Stimulated activated naive B cell treated with anti-CD40 and anti-IgM and Interleukin-4, amounts not matched to agents 10 μg/mL and 1 μg/mL and 100 μg/mL, for 72 hours (primary cell): Measurements from ENCODE around the gene SLC1A7.
A peak's percentile ranks its signal among the peaks of the same experiment; 100 is the strongest.

Experiments used
- ATAC-seq, 2 donors: fragments of 150-1000 bp; cut with Tn5 transposase; replicated peaks; 2 replicates each; pipeline ENCODE4 v1.10.0; 2021; ENCODE audit warnings: moderate library complexity in 1 of 2
- DNase-seq: peaks from one replicate; pipeline ENCODE4 v3.0.0; 2021
- H3K27ac Mint-ChIP-seq: one replicate; pipeline ENCODE4 v1.8.0; 2022; ENCODE audit warnings: mild to moderate bottlenecking, mixed read lengths
- H3K27me3 Mint-ChIP-seq, 2 donors: one replicate each; pipeline ENCODE4 v1.8.0; 2022; ENCODE audit warnings: mixed read lengths in 2 of 2
- H3K36me3 Mint-ChIP-seq, 2 donors: one replicate each; pipeline ENCODE4 v1.8.0; 2022; ENCODE audit warnings: mixed read lengths in 2 of 2, mild to moderate bottlenecking in 1 of 2
- H3K4me1 Mint-ChIP-seq, 2 donors: one replicate each; pipeline ENCODE4 v1.8.0; 2022; ENCODE audit warnings: mixed read lengths in 2 of 2, mild to moderate bottlenecking in 1 of 2
- H3K4me3 Mint-ChIP-seq, 2 donors: one replicate each; pipeline ENCODE4 v1.8.0; 2022; ENCODE audit warnings: mild to moderate bottlenecking in 2 of 2, mixed read lengths in 2 of 2, moderate library complexity in 1 of 2
- H3K9me3 Mint-ChIP-seq, 2 donors: one replicate each; pipeline ENCODE4 v1.8.0; 2022; ENCODE audit warnings: mixed read lengths in 2 of 2, mild to moderate bottlenecking in 1 of 2

Gene SLC1A7

DNA sequence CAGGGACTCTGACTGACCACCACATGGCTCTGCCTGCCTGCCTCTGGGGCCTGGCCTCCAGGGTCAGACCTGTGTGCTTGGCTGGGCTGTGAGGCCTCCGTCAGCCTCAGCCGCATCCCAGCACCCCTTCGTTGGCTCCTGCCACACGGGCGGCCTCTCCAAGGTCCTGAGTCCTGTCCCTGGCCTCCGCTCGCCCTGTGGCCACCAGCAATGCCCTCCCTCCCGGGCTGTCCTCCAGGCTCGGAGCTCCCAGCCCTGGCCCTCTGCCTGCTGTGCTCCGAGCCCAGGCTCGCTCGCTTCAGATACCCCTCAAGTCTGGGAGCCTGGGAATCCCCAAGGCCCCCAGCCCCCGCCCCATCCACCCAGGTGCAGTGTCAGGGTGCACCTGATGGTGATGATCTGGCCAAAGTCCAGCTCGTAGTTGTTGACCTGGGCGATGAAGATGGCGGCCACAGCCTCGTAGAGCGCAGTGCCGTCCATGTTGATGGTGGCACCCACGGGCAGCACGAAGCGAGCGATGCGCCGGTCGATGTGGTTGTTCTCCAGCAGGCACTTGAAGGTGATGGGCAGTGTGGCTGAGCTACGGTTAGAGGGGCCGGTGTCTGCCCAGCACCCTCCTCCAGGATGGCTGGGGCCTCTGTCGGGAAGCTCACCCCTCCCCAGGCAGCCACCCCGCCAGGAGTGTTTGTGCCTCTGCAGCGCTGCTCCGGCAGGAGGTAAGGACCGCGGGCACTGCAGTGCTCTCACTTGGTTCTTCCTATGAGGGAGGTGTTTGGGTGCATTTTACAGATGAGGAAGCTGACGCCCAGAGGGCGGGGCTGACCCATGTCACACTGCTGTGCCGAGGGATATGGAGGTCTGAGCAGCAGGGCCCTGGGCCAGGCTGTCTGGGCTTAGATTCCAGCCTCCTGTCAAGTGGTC is 52.0 kb downstream of the SLC1A7 start:
- Mint-ChIP-seq H3K9me3 (no peaks in the 10 kb centered on the region), H3K27me3 (no peaks in the 10 kb centered on the region), H3K27ac (no peak overlapping the region), H3K36me3 (no peaks in the 10 kb centered on the region), H3K4me1 (no peaks in the 10 kb centered on the region), H3K4me3 (no peak overlapping the region)
- DNase-seq: no peak
- ATAC-seq: no peak

DNA sequence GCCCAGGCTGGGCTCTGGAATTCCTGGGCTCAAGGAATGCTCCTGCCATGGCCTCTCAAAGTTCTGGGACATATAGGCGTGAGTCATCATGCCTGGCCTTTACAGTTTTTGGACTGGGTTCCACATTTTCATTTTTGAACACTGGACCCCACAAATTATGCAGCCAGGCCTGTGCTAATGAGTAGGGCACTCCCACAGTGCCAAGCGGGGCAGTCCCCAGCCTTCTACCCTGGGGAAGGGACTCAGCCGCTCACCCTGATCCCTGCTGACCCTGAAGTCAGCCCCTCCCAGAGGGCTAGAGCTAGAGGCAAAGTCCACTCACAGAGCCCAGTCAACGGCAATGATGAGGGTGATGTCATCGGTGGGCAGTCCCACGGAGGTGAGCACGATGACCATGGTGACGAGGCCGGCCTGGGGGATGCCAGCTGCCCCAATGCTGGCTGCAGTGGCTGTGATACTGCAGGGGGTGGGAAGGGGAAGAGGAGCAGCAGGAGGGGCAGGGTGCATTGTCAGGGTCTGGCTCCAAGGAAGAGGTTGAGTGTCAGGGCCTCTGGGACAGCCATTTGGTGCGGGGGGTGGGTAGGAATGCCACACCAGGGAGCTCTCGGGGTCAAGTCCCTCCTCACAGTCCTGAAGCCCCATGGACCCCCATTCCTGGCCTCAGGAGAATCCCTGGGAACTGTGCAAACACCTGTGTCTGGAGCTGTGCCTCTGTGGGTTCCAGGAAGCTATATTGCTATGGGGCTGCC is 52.8 kb downstream of the SLC1A7 start:
- Mint-ChIP-seq H3K36me3 (no peaks in the 10 kb centered on the region), H3K4me1 (no peaks in the 10 kb centered on the region), H3K9me3 (no peaks in the 10 kb centered on the region), H3K4me3 (no peak overlapping the region), H3K27ac (no peak overlapping the region), H3K27me3 (no peaks in the 10 kb centered on the region)
- no peak for DNase-seq
- ATAC-seq: no peak

DNA sequence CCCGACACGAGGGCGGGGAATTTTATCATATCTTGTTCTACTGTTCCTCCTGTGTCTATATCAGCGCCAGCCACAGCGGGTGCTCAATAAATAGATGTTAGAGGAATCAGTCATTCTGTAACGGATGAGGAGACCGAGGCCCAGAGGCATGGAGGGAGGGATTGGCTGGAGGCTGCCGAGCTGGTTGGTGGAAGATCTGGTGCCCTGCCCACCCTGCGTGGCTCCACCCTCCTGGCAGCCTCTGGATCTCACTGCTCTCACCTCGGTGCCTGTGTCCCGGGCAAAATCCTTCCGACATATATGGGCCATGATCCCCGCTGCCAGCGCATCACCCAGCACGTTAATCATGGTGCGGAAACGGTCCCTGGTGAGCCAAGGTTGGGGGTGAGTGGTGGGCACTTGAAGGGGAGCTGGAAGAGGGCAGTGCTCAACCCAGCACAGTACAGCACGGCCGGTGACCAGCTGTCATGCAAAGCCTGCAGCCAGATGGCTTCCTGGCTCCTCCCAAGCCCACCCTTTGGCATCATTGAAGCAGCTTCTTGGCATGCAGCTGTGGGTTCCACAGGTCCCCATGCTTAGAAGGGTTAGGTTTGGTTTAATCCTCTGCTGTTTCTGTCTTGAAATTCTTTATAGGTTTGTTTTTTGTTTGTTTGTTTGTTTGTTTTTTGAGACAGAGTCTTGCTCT is 53.7 kb downstream of the SLC1A7 start:
- H3K4me3 Mint-ChIP-seq: no peak overlapping the region
- DNase-seq (no peak), ATAC-seq (no peak)
- no peaks in the 10 kb centered on the region for H3K9me3 Mint-ChIP-seq
- H3K36me3 Mint-ChIP-seq: no peaks in the 10 kb centered on the region
- H3K27ac Mint-ChIP-seq: no peak overlapping the region
- no peaks in the 10 kb centered on the region for H3K27me3 Mint-ChIP-seq
- H3K4me1 Mint-ChIP-seq: no peaks in the 10 kb centered on the region

DNA sequence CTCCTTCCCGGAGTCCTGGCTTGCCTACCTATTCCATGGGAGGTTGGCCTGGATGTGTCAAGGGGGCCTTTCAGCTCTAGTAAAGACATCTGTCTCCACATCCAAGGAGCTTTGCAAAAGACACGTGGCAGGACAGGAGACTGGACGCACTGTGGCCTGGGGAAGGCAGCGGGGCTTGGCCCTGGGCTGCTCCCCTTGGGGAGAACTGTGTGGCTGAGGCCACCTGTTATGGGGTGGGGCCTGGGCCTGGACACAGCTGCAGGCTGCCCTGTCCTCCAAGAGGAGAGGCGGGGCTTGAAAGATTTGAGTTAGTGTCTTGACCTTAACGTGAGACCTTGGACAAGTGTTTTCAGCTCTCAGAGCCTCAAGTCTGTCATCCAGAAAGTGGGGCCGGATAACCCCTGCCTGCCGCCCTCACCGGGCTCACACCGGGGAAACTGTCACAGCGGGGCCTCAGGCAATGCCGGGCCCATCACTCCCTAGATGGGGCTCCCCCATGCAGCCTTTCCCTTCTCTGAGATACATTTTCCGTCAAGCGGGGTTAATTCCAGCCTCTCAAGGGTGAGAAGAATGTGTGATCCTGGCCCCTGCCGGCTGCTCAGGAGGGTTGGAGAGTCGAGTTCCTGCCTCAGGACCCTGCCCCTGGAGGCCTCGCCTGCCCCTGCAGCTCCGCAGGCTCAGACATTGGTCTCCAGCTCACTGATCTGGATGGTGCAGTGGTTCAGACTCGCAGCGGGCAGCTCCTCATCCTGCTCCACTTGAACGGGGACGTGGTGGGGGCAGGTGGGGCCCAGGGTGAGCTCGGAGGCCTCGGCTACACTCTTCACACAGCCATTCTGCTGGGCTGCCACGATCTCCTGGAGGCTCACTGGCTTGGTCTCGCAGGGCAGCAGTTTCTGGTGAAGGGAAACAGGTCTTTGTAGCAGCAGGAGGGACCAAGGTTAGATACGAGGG is 54.8 kb downstream of the SLC1A7 start:
- Mint-ChIP-seq H3K9me3 (no peaks in the 10 kb centered on the region), H3K4me3 (no peak overlapping the region), H3K36me3 (no peaks in the 10 kb centered on the region), H3K27me3 (no peaks in the 10 kb centered on the region), H3K27ac (no peak overlapping the region), H3K4me1 (no peaks in the 10 kb centered on the region)
- DNase-seq (no peak), ATAC-seq (no peak)

DNA sequence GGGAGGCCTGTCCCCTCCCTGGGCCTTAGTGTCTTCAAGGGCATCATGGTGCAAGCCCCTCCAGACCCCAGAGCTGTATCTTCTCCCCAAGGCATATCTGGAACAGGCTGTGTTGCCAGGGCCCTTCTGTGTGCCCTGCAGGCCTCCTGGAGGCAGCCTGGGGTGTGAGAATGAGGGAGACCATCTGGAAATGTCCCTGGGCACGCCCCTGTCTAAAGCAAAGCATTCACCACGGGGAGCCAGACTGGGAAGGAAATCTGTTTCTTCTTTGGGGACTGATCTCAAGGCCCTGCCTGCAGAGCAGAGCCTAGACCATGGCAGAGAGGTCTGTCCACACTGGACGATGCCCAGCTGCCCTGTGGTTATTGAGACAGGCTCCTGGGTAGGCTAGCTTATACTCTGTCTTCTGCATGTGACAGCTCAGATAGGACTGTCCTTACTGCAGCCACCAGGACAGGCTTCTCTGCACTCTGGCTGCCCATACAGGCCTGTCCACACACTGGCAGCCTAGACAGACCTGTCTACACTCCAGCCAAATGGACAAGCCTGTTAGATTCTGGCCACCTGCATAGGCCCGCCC is 55.9 kb downstream of the SLC1A7 start:
- ATAC-seq (no peak), DNase-seq (no peak)
- H3K4me1 Mint-ChIP-seq: no peaks in the 10 kb centered on the region
- no peaks in the 10 kb centered on the region for H3K36me3 Mint-ChIP-seq
- no peak overlapping the region for H3K4me3 Mint-ChIP-seq
- H3K27me3 Mint-ChIP-seq: no peaks in the 10 kb centered on the region
- H3K9me3 Mint-ChIP-seq: no peaks in the 10 kb centered on the region
- no peak overlapping the region for H3K27ac Mint-ChIP-seq

DNA sequence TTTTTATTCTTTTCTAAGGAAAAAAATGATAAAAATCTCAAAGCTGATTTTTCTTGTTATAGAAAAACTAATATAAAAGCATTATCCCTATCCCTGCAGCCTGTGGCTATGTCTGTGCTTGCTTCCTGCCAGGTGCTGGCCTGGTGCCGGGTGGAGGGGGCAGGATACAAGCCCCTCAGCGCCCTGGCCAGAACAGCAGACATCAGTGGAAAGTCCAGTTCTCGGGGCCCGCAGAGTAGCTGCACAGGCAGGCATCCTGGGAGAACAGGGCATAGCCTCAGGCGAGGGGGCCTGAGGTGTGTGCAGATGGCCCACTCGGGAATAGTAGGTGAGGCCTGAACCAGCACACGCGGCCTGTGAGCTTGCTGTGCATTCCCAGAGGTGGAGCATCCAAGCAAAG is 57.0 kb downstream of the SLC1A7 start:
- no peaks in the 10 kb centered on the region for H3K36me3 Mint-ChIP-seq
- H3K4me1 Mint-ChIP-seq: no peaks in the 10 kb centered on the region
- H3K27ac Mint-ChIP-seq: no peak overlapping the region
- no peak for ATAC-seq
- H3K4me3 Mint-ChIP-seq: no peak overlapping the region
- no peak for DNase-seq
- H3K9me3 Mint-ChIP-seq: no peaks in the 10 kb centered on the region
- H3K27me3 Mint-ChIP-seq: no peaks in the 10 kb centered on the region

DNA sequence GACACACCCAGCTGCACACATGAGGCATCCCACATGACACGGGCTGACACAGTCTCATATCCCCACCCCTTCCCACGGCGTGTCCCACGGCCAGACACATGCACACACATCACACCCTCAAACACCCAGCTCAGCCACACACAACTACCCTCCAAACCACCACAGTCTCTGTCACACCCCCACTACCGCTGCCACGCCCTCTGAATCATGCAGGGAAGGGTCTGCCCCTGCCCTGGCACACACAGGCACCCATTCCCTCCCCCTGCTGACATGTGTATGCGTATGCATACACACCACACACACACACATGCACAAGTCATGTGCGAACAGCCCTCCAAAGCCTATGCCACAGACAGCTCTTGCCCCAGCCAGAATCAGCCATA is 57.9 kb downstream of the SLC1A7 start:
- peak in 1 of 2 donors; percentile 21 for ATAC-seq
- H3K27me3 Mint-ChIP-seq: no peaks in the 10 kb centered on the region
- H3K9me3 Mint-ChIP-seq: no peaks in the 10 kb centered on the region
- H3K36me3 Mint-ChIP-seq: no peaks in the 10 kb centered on the region
- H3K4me1 Mint-ChIP-seq: no peaks in the 10 kb centered on the region
- no peak overlapping the region for H3K27ac Mint-ChIP-seq
- H3K4me3 Mint-ChIP-seq: no peak overlapping the region
- DNase-seq: no peak

DNA sequence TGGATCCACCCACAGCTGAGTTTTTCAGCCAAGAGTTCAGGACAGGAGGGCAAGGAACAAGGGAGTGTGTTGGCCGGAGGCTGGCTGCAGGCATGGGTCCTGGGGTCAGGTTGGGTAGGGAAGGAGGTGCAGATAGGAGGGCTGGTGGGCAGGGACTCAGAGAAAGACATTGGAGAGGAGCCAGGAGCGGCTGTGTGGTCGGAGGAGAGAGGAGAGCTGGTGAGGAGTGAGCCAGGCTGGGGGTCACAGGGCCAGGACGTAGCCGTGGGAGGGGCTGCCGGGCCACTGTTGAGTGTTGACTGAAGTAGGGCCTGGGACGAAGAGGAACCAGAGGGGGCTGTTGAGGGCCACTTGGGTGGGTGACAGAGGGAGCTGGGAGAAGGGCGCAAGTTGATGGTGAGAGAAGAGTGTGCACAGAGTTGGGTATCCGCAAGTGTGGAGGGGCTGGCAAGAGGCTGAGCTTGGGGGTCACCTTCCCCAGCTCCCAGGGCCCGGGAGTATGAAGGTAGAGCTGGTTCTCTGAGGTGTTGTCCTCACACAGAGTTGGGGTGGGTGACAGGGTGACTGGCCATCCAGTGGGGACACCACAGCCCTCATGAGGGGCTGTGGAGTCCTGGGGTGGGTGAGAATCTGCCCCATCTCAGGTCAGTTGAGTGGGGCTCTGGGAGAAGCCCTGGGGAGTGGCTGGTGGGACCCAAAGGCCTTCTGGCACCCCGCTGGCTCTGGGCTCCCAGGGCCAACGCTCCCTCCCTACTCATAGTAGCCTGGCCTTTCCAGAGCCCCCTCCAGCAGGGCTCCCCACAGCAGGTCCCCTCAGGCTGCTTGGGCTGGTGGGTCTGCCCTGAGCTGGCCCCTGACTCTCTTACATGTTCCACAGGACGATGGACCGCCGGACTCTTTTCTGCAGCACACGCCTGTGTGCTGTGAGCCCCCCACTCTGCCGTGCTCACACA is 58.5 kb downstream of the SLC1A7 start:
- no peak for ATAC-seq
- no peak overlapping the region for H3K27ac Mint-ChIP-seq
- no peak overlapping the region for H3K4me3 Mint-ChIP-seq
- H3K36me3 Mint-ChIP-seq: no peaks in the 10 kb centered on the region
- no peaks in the 10 kb centered on the region for H3K27me3 Mint-ChIP-seq
- DNase-seq: no peak
- no peaks in the 10 kb centered on the region for H3K4me1 Mint-ChIP-seq
- no peaks in the 10 kb centered on the region for H3K9me3 Mint-ChIP-seq

DNA sequence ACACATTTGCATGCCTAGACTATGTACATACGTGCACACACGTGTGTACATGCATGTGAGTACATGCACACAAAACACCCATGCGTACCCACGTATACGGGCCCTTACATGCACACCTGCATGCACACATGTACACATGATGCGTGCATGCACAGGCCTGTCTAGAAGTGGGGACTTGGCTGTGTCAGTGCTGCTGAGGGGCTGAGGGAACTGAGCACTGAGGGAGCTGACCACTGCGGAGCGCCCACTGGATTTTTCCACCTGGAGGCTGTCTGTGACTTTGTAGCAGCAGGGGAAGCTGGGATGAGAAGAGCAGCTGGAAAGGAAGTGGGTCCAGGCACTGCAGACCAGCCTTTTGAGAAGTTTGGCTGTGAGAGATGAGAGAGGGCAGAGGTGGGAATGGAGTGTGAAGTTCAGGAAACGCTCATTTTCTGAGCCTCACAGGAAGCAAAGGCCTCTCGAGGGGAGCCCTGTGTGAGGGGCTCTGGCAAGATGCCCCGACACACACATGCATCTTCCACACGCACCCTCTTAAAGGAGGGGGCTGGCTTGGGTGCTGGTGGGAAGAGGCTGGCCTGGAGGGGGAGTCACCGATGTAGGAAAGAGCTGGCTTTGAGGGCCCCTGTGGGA is 59.5 kb downstream of the SLC1A7 start:
- Mint-ChIP-seq H3K4me3 (no peak overlapping the region), H3K27me3 (no peaks in the 10 kb centered on the region), H3K36me3 (no peaks in the 10 kb centered on the region), H3K27ac (no peak overlapping the region), H3K9me3 (no peaks in the 10 kb centered on the region), H3K4me1 (no peaks in the 10 kb centered on the region)
- no peak for DNase-seq
- no peak for ATAC-seq

DNA sequence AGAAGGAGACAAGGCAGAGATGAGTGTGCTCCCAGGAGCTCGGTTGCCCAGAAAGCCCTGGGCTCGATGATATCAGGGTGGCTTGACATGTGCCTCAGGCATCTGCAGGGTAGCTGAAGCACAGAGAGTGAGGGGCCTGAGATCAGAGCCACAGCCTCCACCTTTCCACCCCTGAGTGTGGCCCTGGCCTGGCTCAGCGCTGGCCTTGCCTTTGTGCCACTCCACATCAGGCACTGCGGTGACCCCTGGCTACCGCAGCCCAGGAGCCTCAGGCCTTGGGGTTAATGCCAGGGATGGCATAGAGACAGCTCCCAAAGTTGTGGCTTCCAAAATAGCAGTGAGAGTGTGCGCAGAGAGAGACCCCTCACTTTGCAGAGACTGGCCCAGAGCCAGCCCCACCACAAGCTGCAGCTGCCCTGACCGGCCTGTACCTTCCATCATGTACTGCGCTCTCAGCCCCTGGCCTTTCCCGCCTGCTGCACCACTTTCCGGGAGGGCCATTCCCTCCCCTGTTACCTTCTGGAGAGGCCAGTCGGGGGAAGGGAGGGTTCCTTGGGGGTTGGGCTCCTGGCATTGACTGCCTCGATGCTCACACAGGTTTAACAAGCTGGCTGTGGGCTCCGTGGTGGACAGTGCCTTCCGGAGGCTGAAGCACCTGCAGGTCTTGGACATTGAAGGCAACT is 60.9 kb downstream of the SLC1A7 start:
- ATAC-seq: no peak
- Mint-ChIP-seq H3K4me1 (no peaks in the 10 kb centered on the region), H3K9me3 (no peaks in the 10 kb centered on the region)

DNA sequence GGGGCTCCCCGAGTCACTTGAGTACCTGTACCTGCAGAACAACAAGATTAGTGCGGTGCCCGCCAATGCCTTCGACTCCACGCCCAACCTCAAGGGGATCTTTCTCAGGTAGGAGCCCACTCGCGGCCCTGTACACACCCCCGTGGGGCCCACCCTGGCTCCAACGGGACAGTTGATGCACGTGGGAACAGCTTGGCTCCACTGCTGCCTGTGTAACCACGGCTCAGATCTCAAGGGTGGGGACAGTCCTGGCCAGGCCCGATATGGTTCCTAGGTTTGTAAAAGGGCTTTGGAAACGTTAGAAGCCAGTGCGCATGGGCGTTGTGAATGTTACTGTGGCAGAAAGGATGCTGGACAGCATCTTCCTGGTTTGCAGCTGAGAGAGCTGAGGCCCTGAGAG is 61.7 kb downstream of the SLC1A7 start:
- no peak for DNase-seq
- no peak for ATAC-seq
- Mint-ChIP-seq H3K36me3 (no peaks in the 10 kb centered on the region), H3K4me3 (no peak overlapping the region), H3K9me3 (no peaks in the 10 kb centered on the region), H3K4me1 (no peaks in the 10 kb centered on the region), H3K27ac (no peak overlapping the region), H3K27me3 (no peaks in the 10 kb centered on the region)

More for the DNA sequence above, 60.9 kb downstream of the SLC1A7 start:
- no peak overlapping the region for H3K27ac Mint-ChIP-seq
- H3K4me3 Mint-ChIP-seq: no peak overlapping the region
- H3K27me3 Mint-ChIP-seq: no peaks in the 10 kb centered on the region
- no peaks in the 10 kb centered on the region for H3K36me3 Mint-ChIP-seq
- DNase-seq: no peak

DNA sequence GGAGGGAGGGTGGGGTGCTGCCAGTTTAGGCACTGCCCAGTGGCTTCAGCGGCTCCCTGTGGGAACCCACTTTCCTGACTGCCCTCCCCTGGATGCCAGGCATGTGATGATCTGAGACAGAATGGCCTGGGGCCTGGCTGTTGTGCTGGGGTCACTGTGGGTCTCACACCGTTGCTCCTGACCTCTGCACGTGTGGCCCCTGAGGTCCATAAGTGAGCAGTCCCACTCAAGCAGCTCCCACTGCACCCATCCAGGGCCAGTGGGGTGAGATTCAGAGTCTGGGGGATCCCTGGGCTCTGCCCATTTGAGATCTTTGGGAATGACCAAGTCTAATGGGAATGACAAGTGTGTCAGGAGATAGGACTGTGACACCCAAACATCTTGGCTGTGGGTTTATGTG is 62.4 kb downstream of the SLC1A7 start:
- Mint-ChIP-seq H3K27ac (no peak overlapping the region), H3K9me3 (no peaks in the 10 kb centered on the region), H3K4me1 (no peaks in the 10 kb centered on the region), H3K27me3 (peaks cover 5% of the 10 kb centered on the region in 2 donors), H3K4me3 (no peak overlapping the region), H3K36me3 (no peaks in the 10 kb centered on the region)
- DNase-seq (no peak), ATAC-seq (no peak)
